ENCODE results near the gene FAU. TPM values are rescaled to one million over a fixed set of nuclear protein-coding genes. Genes with fewer than 3 reads are reported as not detected.
A peak's percentile ranks its signal among the peaks of the same experiment; 100 is the strongest.
"Not testable (repeated sequence)": the region's sequence is repeated elsewhere in the genome, so short reads cannot be mapped to it uniquely, and the experiment has no call there.

FAU gene
- total RNA-seq, 1 donor from 2014 or later = 1,253 TPM

GRCh38 chr11:65156926-65157325, 35.0 kb upstream of the FAU start:
- H3K9me3 ChIP-seq = no peaks in the 10 kb centered on the region
- H3K4me1 ChIP-seq = no peaks in the 10 kb centered on the region
- intact Hi-C loops (cut with DNase I) = no loop called here
- no peak overlapping the region for H3K27ac ChIP-seq
- no peaks in the 10 kb centered on the region for H3K36me3 ChIP-seq
- peak in 1 of 2 donors; percentile 57 for DNase-seq (ENCODE audit: low spot score in 2 of 2)
- TF ChIP-seq CTCF (IDR thresholded peaks at IDR 0.05) = no peak
- no peak overlapping the region for H3K4me3 ChIP-seq
- no peaks in the 10 kb centered on the region for H3K27me3 ChIP-seq

DNA sequence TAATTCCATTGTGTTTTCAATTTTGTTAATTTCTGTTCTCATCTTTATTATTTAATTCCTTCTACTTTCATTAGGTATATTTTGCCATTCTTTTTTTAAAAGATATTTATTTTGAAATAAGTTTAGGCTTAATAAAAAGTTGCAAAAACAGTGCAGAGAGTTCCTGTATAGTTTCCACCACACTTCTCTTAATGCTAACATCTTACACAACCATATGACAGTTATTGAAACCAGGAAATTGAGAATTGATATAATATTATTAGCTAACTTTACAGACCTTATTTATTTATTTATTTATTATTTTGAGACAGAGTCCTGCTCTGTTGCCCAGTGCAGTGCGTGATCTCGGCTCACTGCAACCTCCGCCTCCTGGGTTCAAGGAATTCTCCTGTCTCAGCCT, 34.3 kb upstream of the FAU start:
- intact Hi-C loops (cut with DNase I) = no loop called here
- Histone ChIP-seq H3K4me1 (no peaks in the 10 kb centered on the region), H3K4me3 (no peak overlapping the region), H3K9me3 (no peaks in the 10 kb centered on the region), H3K27me3 (no peaks in the 10 kb centered on the region), H3K27ac (no peak overlapping the region), H3K36me3 (no peaks in the 10 kb centered on the region)
- DNase-seq (ENCODE audit: low spot score in 2 of 2) = no peak
- TF ChIP-seq CTCF (IDR thresholded peaks at IDR 0.05) = no peak

- Histone ChIP-seq H3K9me3 (no peaks in the 10 kb centered on the region), H3K27me3 (no peaks in the 10 kb centered on the region), H3K36me3 (no peaks in the 10 kb centered on the region), H3K27ac (peak overlapping the region in 1 of 2 donors; percentile 6), H3K4me3 (no peak overlapping the region), H3K4me1 (peaks cover 0 to 11% of the 10 kb centered on the region in 2 donors)
- no peak for DNase-seq (ENCODE audit: low spot score in 2 of 2)
- no peak for TF ChIP-seq CTCF (IDR thresholded peaks at IDR 0.05)
- intact Hi-C loops (cut with DNase I) = no loop called here
Measured at GRCh38 chr11:65152122-65152521, 30.2 kb upstream of the FAU start.

GRCh38 chr11:65151331-65151899, 29.5 kb upstream of the FAU start:
- Histone ChIP-seq H3K27ac (peak overlapping the region; percentile 68 to 73), H3K4me3 (no peak overlapping the region), H3K27me3 (no peaks in the 10 kb centered on the region), H3K36me3 (no peaks in the 10 kb centered on the region), H3K9me3 (no peaks in the 10 kb centered on the region), H3K4me1 (peaks cover 0 to 11% of the 10 kb centered on the region in 2 donors)
- intact Hi-C loops (cut with DNase I) = loop anchor here (2.0 kb wide), 1 partner anchor 17 kb away; the partner anchor contains the start of gene SYVN1
- peak in 1 of 2 donors; percentile 40 for DNase-seq (ENCODE audit: low spot score in 2 of 2)
- no peak for TF ChIP-seq CTCF (IDR thresholded peaks at IDR 0.05)

DNA sequence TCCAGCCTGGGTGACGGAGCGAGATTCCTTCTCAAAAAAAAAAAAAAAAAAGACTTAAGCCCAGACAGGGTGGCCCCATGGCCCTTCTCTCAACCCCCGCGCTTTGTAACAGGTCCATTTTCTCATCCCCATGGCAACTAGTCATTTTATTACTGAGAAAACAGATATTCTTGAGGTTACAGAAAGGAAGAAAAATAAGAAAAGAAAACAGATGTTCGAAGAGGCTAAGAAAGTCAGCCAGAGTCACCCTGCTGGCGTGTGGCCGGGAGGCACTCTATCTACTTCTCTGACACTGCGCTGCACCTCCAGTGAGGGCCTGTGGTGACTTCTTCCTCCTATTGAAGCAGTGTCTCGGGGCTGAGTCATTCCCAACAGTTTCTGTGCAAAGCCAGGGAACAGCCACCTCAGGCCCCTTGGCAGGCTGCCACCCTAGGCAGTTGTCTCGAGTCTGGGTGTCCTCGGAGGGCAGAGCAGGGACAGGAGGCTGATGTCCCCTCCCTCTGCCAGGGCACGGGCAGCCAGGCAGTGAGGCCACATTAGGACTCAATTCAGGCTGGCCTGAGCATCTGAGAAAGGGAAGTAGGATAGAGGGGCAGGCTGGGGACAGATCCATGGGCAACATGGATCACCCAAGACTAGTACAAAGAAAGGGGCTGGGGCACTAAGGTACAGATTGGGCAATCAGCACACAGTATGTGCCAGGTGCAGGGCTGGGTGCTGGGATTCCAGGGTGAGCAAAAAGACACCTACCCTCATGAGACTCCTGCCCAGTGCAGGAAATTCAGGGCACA, 28.8 kb upstream of the FAU start:
- H3K4me3 ChIP-seq = peak overlapping the region in 1 of 2 donors; percentile 19
- H3K27me3 ChIP-seq = no peaks in the 10 kb centered on the region
- H3K4me1 ChIP-seq = peaks cover 0 to 11% of the 10 kb centered on the region in 2 donors
- H3K36me3 ChIP-seq = no peaks in the 10 kb centered on the region
- H3K9me3 ChIP-seq = no peaks in the 10 kb centered on the region
- DNase-seq (ENCODE audit: low spot score in 2 of 2) = peak; percentile 90 to 96
- intact Hi-C loops (cut with DNase I) = loop anchor here (2.0 kb wide), 1 partner anchor 16 kb away; the partner anchor contains the start of gene SYVN1
- H3K27ac ChIP-seq = peak overlapping the region; percentile 68 to 73
- TF ChIP-seq CTCF (IDR thresholded peaks at IDR 0.05) = no peak

DNA sequence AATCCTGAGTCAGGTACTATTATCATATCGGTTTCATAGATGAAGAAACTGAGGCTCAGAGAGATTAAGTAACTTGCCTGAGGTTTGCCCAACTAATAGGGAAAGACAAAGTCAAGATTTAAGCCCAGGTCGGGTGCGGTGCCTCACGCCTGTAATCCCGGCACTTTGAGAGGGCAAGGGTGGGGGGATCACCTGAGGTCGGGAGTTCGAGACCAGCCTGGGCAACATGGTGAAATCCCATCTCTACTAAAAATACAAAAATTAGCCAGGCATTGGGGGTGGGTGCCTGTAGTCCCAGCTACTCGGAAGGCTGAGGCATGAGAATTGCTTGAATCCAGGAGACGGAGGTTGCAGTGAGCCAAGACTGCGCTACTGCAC, 28.2 kb upstream of the FAU start:
- H3K27me3 ChIP-seq; H3K9me3 ChIP-seq; H3K36me3 ChIP-seq; DNase-seq (ENCODE audit: low spot score in 2 of 2): not testable (repeated sequence)
- H3K4me1 ChIP-seq = peaks cover 0 to 11% of the 10 kb centered on the region in 2 donors
- intact Hi-C loops (cut with DNase I) = loop anchor here (2.0 kb wide), 1 partner anchor 15 kb away; the partner anchor contains the start of gene SYVN1
- peak overlapping the region; percentile 68 to 73 for H3K27ac ChIP-seq
- peak overlapping the region in 1 of 2 donors; percentile 19 for H3K4me3 ChIP-seq

Data from ascending aorta (tissue), 2 donors.